Osteocyte (in vitro differentiated cells): Measurements from ENCODE around the gene KIRREL3. TPM values are rescaled to one million over a fixed set of nuclear protein-coding genes. Genes with fewer than 3 reads are reported as not detected.

Source experiments
- DNase-seq: peaks from one replicate; pipeline ENCODE4 v3.0.0; 2021; ENCODE audit warnings: mixed read lengths; ENCODE audit not compliant: unreplicated experiment; ENCODE audit errors: extremely low spot score
- H3K27ac Mint-ChIP-seq: one replicate; pipeline ENCODE4 v1.8.0; 2021; ENCODE audit warnings: mild to moderate bottlenecking, mixed read lengths; ENCODE audit not compliant: unreplicated experiment
- H3K27me3 Mint-ChIP-seq: one replicate; pipeline ENCODE4 v1.8.0; 2021; ENCODE audit warnings: mixed read lengths; ENCODE audit not compliant: unreplicated experiment
- H3K36me3 Mint-ChIP-seq: one replicate; pipeline ENCODE4 v1.8.0; 2021; ENCODE audit warnings: mixed read lengths; ENCODE audit not compliant: unreplicated experiment
- H3K4me1 Mint-ChIP-seq: one replicate; pipeline ENCODE4 v1.8.0; 2021; ENCODE audit warnings: mixed read lengths; ENCODE audit not compliant: unreplicated experiment
- H3K4me3 Mint-ChIP-seq: one replicate; pipeline ENCODE4 v1.8.0; 2021; ENCODE audit warnings: mild to moderate bottlenecking, moderate library complexity, mixed read lengths; ENCODE audit not compliant: unreplicated experiment
- H3K9me3 Mint-ChIP-seq: one replicate; pipeline ENCODE4 v1.8.0; 2021; ENCODE audit warnings: mixed read lengths; ENCODE audit not compliant: unreplicated experiment
- total RNA-seq: library from RNA; stranded (reverse); gene quantifications from 2 replicates; pipeline ENCODE4 v1.2.1, GENCODE V29; 2021
- TF ChIP-seq, protein P1 (sequence below): fragments of 200-600 bp; sonication (generic); IDR thresholded peaks from 2 replicates; pipeline ENCODE4 v1.5.0; 2021; ENCODE audit warnings: antibody characterized with exemption, mild to moderate bottlenecking, moderate library complexity

The KIRREL3 gene
- total RNA-seq, 1 donor from 2014 or later: 1.2 TPM

DNA sequence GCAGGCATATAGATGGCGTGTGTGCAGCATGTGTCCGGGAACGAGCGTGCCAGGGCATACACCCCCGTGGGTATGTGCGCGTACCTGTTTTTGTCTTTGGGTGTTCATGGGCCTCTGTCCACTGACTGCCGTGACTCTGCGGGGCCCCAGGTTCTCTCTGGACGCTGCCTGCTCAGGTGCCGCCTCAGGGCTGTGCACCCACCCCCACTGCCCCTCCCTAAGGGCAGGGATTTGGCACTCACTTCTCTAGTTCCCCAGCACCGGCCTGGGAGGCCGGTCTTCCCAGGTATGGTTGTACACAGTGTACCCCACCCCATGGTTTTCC is 533.6 kb downstream of the KIRREL3 start:
- H3K27ac Mint-ChIP-seq: no peak overlapping the region
- DNase-seq: no peak

DNA sequence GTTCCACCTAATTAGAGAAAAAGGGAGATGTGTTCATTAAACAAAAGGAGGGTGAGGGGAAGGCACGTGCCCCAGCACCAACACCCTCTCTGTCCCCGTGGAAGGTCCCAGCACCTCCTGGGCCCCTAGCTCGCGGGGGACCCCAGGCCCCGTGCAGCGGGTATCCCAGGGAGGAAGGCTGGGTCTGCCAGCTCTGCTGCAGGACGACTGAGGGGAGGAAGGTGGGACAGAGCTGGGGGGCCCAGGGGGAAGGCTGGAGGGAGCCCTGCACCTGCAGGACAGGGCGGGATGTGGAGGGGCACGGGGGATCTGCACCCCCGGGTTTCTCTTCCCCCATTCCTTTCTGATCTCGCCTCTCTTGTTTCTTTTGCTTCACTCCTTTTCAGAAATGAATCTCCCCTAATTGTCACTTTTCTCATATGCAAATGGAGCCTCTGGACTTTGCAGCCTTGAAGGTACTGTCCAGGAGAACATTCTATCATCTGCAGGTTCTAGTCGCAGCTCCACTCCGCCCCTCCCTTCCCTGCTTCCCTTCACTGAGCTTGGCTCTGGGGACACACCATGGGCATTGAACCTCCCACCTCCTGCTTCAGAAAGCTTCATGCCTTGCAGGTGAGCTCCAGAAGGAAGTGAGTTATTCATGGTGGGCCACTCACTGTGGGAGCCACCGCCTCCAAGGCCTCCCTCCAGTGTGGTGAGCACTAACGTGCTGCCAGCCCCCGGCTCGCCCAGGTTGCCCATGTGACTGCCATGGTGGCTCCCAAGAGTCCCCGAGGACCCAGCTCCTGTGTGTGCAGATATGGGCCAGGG is 534.1 kb downstream of the KIRREL3 start:
- H3K9me3 Mint-ChIP-seq: no peaks in the 10 kb centered on the region
- H3K27me3 Mint-ChIP-seq: no peaks in the 10 kb centered on the region
- DNase-seq: no peak
- H3K27ac Mint-ChIP-seq: no peak overlapping the region
- TF ChIP-seq, protein P1, sequence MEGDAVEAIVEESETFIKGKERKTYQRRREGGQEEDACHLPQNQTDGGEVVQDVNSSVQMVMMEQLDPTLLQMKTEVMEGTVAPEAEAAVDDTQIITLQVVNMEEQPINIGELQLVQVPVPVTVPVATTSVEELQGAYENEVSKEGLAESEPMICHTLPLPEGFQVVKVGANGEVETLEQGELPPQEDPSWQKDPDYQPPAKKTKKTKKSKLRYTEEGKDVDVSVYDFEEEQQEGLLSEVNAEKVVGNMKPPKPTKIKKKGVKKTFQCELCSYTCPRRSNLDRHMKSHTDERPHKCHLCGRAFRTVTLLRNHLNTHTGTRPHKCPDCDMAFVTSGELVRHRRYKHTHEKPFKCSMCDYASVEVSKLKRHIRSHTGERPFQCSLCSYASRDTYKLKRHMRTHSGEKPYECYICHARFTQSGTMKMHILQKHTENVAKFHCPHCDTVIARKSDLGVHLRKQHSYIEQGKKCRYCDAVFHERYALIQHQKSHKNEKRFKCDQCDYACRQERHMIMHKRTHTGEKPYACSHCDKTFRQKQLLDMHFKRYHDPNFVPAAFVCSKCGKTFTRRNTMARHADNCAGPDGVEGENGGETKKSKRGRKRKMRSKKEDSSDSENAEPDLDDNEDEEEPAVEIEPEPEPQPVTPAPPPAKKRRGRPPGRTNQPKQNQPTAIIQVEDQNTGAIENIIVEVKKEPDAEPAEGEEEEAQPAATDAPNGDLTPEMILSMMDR: no peak
- no peaks in the 10 kb centered on the region for H3K36me3 Mint-ChIP-seq
- peaks cover 18% of the 10 kb centered on the region for H3K4me1 Mint-ChIP-seq
- H3K4me3 Mint-ChIP-seq: no peak overlapping the region

More for the DNA sequence above, 533.6 kb downstream of the KIRREL3 start:
- no peak overlapping the region for H3K4me3 Mint-ChIP-seq
- H3K4me1 Mint-ChIP-seq: peaks cover 18% of the 10 kb centered on the region
- no peaks in the 10 kb centered on the region for H3K27me3 Mint-ChIP-seq
- H3K36me3 Mint-ChIP-seq: no peaks in the 10 kb centered on the region
- no peaks in the 10 kb centered on the region for H3K9me3 Mint-ChIP-seq
- TF ChIP-seq, protein P1: no peak

DNA sequence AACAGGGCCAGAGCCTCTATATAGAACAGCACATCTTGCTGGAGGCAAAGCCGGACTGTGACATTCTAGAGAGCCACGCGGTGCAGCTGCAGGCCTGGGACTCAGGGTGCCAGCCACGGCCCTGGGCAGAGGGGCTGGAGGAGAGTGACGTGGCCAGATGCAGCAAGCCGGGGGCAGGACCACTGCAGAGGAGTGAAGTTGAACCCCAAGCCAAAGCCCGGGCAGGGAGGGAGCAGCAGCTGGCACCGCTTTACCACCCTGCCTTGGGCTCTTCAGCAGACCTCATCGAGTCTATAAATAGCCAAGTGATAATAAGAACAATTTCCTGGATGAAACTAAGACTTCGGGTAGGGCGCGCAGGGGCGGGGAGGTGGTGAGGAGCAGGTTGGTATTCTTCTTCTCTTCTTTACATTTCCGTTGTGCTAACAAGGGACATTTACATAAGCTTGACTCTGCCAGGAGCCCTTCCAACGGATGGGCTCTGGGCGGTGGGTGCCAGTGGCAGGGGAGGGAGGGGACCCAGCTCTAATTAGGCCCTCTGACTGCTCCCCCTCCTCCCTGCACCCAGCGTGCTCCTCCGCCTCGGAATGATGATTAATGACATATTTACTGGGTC is 534.9 kb downstream of the KIRREL3 start:
- TF ChIP-seq, protein P1: no peak
- Mint-ChIP-seq H3K36me3 (no peaks in the 10 kb centered on the region), H3K27ac (no peak overlapping the region), H3K4me3 (no peak overlapping the region), H3K27me3 (no peaks in the 10 kb centered on the region), H3K4me1 (peaks cover 18% of the 10 kb centered on the region), H3K9me3 (no peaks in the 10 kb centered on the region)
- DNase-seq: no peak

DNA sequence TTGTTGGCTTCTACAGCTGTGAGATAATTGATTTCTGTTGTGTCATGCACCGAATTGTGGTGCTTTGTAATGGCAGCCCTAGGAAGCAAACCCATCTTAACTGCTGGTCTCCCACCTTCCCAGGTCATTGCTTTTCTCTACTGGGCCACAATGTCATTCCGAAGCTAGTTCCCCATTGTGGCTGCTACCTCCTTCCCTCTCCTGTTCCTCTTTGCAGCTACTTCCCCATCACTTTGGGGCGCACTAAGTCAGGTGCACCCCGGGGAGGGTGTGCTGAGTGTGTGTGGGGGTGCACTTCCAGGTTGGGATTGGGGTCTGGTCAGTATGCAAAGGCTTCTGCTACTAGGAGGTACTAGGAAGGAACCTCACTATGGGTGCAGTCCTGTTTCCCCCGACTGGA is 535.8 kb downstream of the KIRREL3 start:
- no peaks in the 10 kb centered on the region for H3K27me3 Mint-ChIP-seq
- no peak for DNase-seq
- no peak overlapping the region for H3K4me3 Mint-ChIP-seq
- peaks cover 18% of the 10 kb centered on the region for H3K4me1 Mint-ChIP-seq
- no peaks in the 10 kb centered on the region for H3K36me3 Mint-ChIP-seq
- H3K9me3 Mint-ChIP-seq: no peaks in the 10 kb centered on the region
- H3K27ac Mint-ChIP-seq: no peak overlapping the region
- TF ChIP-seq, protein P1: no peak

DNA sequence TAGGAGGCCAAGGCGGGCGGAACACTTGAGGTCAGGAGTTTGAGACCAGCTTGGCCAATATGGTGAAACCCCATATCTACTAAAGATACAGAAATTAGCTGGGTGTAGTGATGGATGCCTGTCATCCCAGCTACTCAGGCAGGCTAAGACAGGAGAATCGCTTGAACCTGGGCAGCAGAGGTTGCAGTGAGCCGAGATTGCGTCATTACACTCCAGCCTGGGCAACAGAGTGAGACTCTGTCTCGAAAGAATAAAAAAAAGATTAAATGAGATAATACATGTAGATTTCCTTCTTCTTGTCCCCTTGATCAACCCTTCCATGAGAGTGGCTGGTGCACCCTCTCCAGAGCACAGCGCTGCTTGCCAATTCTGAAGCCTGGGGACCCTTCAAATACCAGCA is 538.1 kb downstream of the KIRREL3 start:
- Mint-ChIP-seq H3K4me1 (peaks cover 8% of the 10 kb centered on the region), H3K9me3 (no peaks in the 10 kb centered on the region), H3K4me3 (no peak overlapping the region), H3K27me3 (no peaks in the 10 kb centered on the region), H3K36me3 (no peaks in the 10 kb centered on the region), H3K27ac (no peak overlapping the region)
- TF ChIP-seq, protein P1: no peak
- no peak for DNase-seq
